Measurements from ENCODE around the gene TNIK. TPM values are rescaled to one million over a fixed set of nuclear protein-coding genes. Genes with fewer than 3 reads are reported as not detected.

TNIK gene
- total RNA-seq, 1 experiment from 2014 or later: 0.69 TPM

DNA sequence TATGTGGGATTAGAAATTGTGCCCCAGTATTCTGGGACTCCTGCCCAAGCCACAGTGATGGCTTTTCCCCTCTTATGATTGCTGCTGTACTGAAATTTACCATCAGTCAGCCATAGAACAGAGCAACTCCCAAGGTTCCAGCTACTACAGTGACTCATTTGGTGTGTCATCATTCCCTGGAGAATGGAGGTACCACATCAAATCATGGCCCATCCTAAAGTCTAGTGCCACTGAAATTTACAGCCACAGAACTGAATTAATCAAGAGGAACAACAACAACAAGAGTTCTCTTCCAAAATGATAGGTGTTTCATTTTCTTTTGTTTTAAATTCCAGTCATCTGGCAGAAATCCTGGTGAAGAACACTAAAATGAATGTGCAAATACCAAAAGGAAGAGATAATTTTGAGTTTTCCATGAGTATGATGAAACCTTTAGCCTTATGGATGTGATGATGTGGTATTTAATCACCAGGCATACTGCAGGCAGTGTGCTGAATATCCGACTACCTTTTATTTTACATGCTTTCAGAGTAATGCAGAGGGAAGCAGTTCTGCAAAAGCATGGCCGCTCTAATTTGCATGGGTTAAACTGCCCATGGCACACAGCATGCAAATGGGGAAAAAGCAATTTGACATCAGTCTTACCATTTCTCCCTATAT is 358.1 kb downstream of the TNIK start:
- POLR2A ChIA-PET (ENCODE audit: low non-redundant PET): no interaction called here

DNA sequence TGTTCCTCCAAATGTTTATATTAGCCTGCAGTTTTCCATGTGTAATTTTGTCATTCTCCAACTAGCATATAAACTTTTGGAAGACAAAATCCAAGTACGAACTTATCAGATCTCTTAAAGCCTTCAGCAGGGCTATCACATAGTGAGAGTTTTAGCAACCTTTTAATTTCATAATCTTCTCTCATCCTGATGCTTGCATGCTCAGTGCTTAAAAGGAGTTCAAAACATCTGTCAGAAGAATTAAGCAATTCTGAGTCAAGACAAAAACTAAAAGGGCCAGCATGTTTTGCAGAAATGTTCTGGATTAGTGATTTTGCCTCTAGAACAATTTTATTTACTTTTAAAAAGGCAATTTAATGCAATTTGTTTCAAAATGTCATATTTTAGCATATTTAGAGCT is 360.3 kb downstream of the TNIK start:
- Histone ChIP-seq H3K4me3 (ENCODE audit: low read depth, low read length, poor library complexity, severe bottlenecking) (no peak overlapping the region), H3K27me3 (replicated peaks; ENCODE audit: insufficient read depth, low read depth, low read length, poor library complexity) (no peaks in the 10 kb centered on the region), H3K4me1 (ENCODE audit: insufficient read depth, low read length, poor library complexity, severe bottlenecking) (no peaks in the 10 kb centered on the region), H3K36me3 (ENCODE audit: insufficient read depth, low read length, poor library complexity, severe bottlenecking) (no peaks in the 10 kb centered on the region), H3K27ac (ENCODE audit: low read depth, low read length, poor library complexity, severe bottlenecking) (no peak overlapping the region), H3K9me3 (ENCODE audit: low read depth, low read length, poor library complexity, severe bottlenecking) (no peaks in the 10 kb centered on the region)
- intact Hi-C loops (cut with micrococcal nuclease; ENCODE audit: unreplicated experiment): no loop called here
- TF ChIP-seq, protein P1, sequence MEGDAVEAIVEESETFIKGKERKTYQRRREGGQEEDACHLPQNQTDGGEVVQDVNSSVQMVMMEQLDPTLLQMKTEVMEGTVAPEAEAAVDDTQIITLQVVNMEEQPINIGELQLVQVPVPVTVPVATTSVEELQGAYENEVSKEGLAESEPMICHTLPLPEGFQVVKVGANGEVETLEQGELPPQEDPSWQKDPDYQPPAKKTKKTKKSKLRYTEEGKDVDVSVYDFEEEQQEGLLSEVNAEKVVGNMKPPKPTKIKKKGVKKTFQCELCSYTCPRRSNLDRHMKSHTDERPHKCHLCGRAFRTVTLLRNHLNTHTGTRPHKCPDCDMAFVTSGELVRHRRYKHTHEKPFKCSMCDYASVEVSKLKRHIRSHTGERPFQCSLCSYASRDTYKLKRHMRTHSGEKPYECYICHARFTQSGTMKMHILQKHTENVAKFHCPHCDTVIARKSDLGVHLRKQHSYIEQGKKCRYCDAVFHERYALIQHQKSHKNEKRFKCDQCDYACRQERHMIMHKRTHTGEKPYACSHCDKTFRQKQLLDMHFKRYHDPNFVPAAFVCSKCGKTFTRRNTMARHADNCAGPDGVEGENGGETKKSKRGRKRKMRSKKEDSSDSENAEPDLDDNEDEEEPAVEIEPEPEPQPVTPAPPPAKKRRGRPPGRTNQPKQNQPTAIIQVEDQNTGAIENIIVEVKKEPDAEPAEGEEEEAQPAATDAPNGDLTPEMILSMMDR (conservative IDR thresholded peaks at IDR 0.05; ENCODE audit: low read depth, low read length): no peak
- no peak for TF ChIP-seq EZH2 (IDR thresholded peaks at IDR 0.05; ENCODE audit: borderline replicate concordance, low read depth, low read length, poor library complexity, severe bottlenecking)
- POLR2A ChIA-PET (ENCODE audit: low non-redundant PET): no interaction called here
- CTCF ChIA-PET: no interaction called here
- DNase-seq (ENCODE audit: low spot score): no peak
- BruUV-seq (replicated peaks): no TSS peak

More for the DNA sequence above, 358.1 kb downstream of the TNIK start:
- H3K4me1 ChIP-seq (ENCODE audit: insufficient read depth, low read length, poor library complexity, severe bottlenecking): no peaks in the 10 kb centered on the region
- H3K4me3 ChIP-seq (ENCODE audit: low read depth, low read length, poor library complexity, severe bottlenecking): no peak overlapping the region
- intact Hi-C loops (cut with micrococcal nuclease; ENCODE audit: unreplicated experiment): no loop called here
- TF ChIP-seq EZH2 (IDR thresholded peaks at IDR 0.05; ENCODE audit: borderline replicate concordance, low read depth, low read length, poor library complexity, severe bottlenecking): no peak
- TF ChIP-seq, protein P1 (conservative IDR thresholded peaks at IDR 0.05; ENCODE audit: low read depth, low read length): no peak
- H3K27me3 ChIP-seq (replicated peaks; ENCODE audit: insufficient read depth, low read depth, low read length, poor library complexity): no peaks in the 10 kb centered on the region
- CTCF ChIA-PET: no interaction called here
- no TSS peak for BruUV-seq (replicated peaks)
- H3K9me3 ChIP-seq (ENCODE audit: low read depth, low read length, poor library complexity, severe bottlenecking): no peaks in the 10 kb centered on the region
- DNase-seq (ENCODE audit: low spot score): no peak
- H3K36me3 ChIP-seq (ENCODE audit: insufficient read depth, low read length, poor library complexity, severe bottlenecking): no peaks in the 10 kb centered on the region
- H3K27ac ChIP-seq (ENCODE audit: low read depth, low read length, poor library complexity, severe bottlenecking): no peak overlapping the region

DNA sequence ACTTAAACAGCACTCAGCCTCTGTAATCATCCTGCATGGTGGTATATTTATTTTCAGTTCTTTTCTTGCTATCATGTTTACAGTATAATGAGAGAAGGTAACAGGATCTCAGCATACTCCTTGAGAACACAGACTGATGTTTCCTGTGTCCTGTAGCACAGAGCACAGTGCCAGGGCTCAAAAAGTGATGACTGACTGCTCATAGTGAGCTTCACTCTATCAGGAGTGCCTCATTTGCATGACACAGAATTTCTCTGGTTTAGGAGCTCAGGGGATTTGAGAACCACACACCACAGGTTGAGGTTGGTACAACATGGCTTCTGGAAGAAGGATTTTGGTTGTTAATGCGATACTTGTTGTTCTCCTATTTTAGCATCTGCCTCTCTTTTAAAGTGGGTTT is 365.1 kb downstream of the TNIK start:
- H3K36me3 ChIP-seq (ENCODE audit: insufficient read depth, low read length, poor library complexity, severe bottlenecking): no peaks in the 10 kb centered on the region
- H3K27me3 ChIP-seq (replicated peaks; ENCODE audit: insufficient read depth, low read depth, low read length, poor library complexity): no peaks in the 10 kb centered on the region
- no TSS peak for BruUV-seq (replicated peaks)
- TF ChIP-seq EZH2 (IDR thresholded peaks at IDR 0.05; ENCODE audit: borderline replicate concordance, low read depth, low read length, poor library complexity, severe bottlenecking): no peak
- TF ChIP-seq, protein P1 (conservative IDR thresholded peaks at IDR 0.05; ENCODE audit: low read depth, low read length): no peak
- peaks cover under 1% of the 10 kb centered on the region for H3K4me1 ChIP-seq (ENCODE audit: insufficient read depth, low read length, poor library complexity, severe bottlenecking)
- no peaks in the 10 kb centered on the region for H3K9me3 ChIP-seq (ENCODE audit: low read depth, low read length, poor library complexity, severe bottlenecking)
- ChIA-PET CTCF (no interaction called here), POLR2A (ENCODE audit: low non-redundant PET) (no interaction called here)
- intact Hi-C loops (cut with micrococcal nuclease; ENCODE audit: unreplicated experiment): no loop called here
- no peak overlapping the region for H3K4me3 ChIP-seq (ENCODE audit: low read depth, low read length, poor library complexity, severe bottlenecking)
- no peak overlapping the region for H3K27ac ChIP-seq (ENCODE audit: low read depth, low read length, poor library complexity, severe bottlenecking)
- DNase-seq (ENCODE audit: low spot score): no peak

Measured in A673 (cell line).